T47D (cell line): ENCODE measurements around the gene TTC9B.

Experiments used
- DNase-seq, 2 experiments: peaks; one replicate each; pipeline versions ENCODE4 v3.0.0 to v3.0.0-alpha.2; 2011 to 2012; ENCODE audit warnings: low read depth in 1 of 2, low spot score in 1 of 2
- JUND ChIP-seq: IDR thresholded peaks from 2 replicates; pipeline ENCODE4 v1.6.1; 2012; ENCODE audit warnings: low read depth
- in situ Hi-C: cut with HindIII; loops from 2 replicates; pipeline ENCODE4 v1.10.0; 2016; ENCODE audit warnings: low sequenced_read_pairs, low pct_unique_long_range_greater_than_20kb

TTC9B gene

GRCh38 chr19:40256512-40256911 lies 38.3 kb upstream of the TTC9B start:
- no peak for TF ChIP-seq JUND
- in situ Hi-C loops: no loop called here

GRCh38 chr19:40255619-40256166 lies 37.5 kb upstream of the TTC9B start:
- in situ Hi-C loops: no loop called here
- DNase-seq: no peak
- no peak for TF ChIP-seq JUND

More at GRCh38 chr19:40256512-40256911, 38.3 kb upstream of the TTC9B start:
- no peak for DNase-seq

GRCh38 chr19:40254714-40255418 lies 36.7 kb upstream of the TTC9B start:
- no peak for TF ChIP-seq JUND
- no peak for DNase-seq
- in situ Hi-C loops: no loop called here

- DNase-seq: peak; percentile 33 to 59
- in situ Hi-C loops: no loop called here
- no peak for TF ChIP-seq JUND
Measured at GRCh38 chr19:40253611-40254092, 35.5 kb upstream of the TTC9B start.

- in situ Hi-C loops: no loop called here
- DNase-seq: peak in 1 of 2 experiments; percentile 63
- no peak for TF ChIP-seq JUND
Measured at GRCh38 chr19:40252395-40252794, 34.2 kb upstream of the TTC9B start.

- no peak for DNase-seq
- TF ChIP-seq JUND: no peak
- in situ Hi-C loops: no loop called here
Measured at GRCh38 chr19:40251991-40252390, 33.8 kb upstream of the TTC9B start.

- in situ Hi-C loops: no loop called here
- DNase-seq: no peak
- TF ChIP-seq JUND: no peak
Measured at GRCh38 chr19:40251244-40251643, 33.1 kb upstream of the TTC9B start.

- in situ Hi-C loops: no loop called here
- peak in 1 of 2 experiments; percentile 73 for DNase-seq
- no peak for TF ChIP-seq JUND
Measured at GRCh38 chr19:40249781-40250180, 31.6 kb upstream of the TTC9B start.

GRCh38 chr19:40249201-40249600 lies 31.0 kb upstream of the TTC9B start:
- in situ Hi-C loops: no loop called here
- no peak for DNase-seq
- no peak for TF ChIP-seq JUND

- in situ Hi-C loops: no loop called here
- TF ChIP-seq JUND: no peak
- no peak for DNase-seq
Measured at GRCh38 chr19:40247735-40248262, 29.6 kb upstream of the TTC9B start.

- in situ Hi-C loops: no loop called here
- no peak for TF ChIP-seq JUND
- DNase-seq: no peak
Measured at GRCh38 chr19:40247178-40247577, 29.0 kb upstream of the TTC9B start.

- DNase-seq: no peak
- in situ Hi-C loops: no loop called here
Measured at GRCh38 chr19:40246292-40247073, 28.3 kb upstream of the TTC9B start.

GRCh38 chr19:40245506-40246128 lies 27.4 kb upstream of the TTC9B start:
- DNase-seq: no peak
- TF ChIP-seq JUND: no peak
- in situ Hi-C loops: no loop called here

More at GRCh38 chr19:40246292-40247073, 28.3 kb upstream of the TTC9B start:
- no peak for TF ChIP-seq JUND
